ENCODE measurements around the gene NOL6.

- TF ChIP-seq CTCF (optimal IDR thresholded peaks at IDR 0.05 in 1 of 3, IDR thresholded peaks at IDR 0.05 in 1 of 3, conservative IDR thresholded peaks at IDR 0.05 in 1 of 3; ENCODE audit: extremely low read depth in 1 of 3, insufficient read depth in 2 of 3, low read length in 3 of 3) (no peak), EZH2 (IDR thresholded peaks at IDR 0.05; ENCODE audit: low read length) (no peak)
Observed at GRCh38 chr9:33510262-33511183, 36.8 kb upstream of the NOL6 start.
